ENCODE results near the gene BTBD9. TPM values are rescaled to one million over a fixed set of nuclear protein-coding genes. Genes with fewer than 3 reads are reported as not detected.

The BTBD9 gene
- total and polyA plus RNA-seq, 2 donors (not counting 3 experiments of a cell fraction or from before 2014, with no cell fraction given) = 4.9 to 15.0 TPM

DNA sequence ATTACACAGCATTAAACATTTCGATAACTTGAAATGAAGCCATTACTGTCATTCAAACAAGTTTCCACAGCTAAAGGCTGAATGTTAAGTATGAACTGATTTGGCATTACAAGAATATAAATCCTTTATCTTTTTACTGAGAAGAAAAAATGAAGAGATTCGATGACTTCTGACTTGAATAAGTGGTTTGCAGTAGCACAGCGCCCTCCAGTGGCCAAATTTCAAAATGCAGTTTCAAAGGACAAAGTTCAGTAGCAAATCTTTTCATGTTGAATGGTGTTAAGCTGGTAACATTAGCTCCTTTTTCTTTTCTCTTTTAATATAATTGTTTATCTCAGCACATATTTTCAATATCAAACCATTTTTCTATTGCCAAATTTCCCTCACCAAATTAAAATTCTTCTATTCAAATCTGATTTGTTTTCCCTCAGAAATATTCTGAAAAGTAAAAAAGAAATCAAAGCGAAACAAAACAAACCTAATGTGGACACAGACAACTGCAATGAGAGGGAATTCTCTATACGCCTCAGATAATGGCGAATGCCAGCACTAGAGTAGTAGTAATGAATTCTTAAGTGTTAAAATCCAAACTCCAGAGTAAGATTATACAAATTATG is 145.7 kb downstream of the BTBD9 start:
- Histone ChIP-seq H3K4me1 (ENCODE audit: control insufficient read depth, extremely low read depth, insufficient read depth, low read length) (no peaks in the 10 kb centered on the region), H4K20me1 (replicated peaks; ENCODE audit: control insufficient read depth, extremely low read depth, insufficient read depth, low read length) (no peaks in the 10 kb centered on the region), H3K9ac (replicated peaks; ENCODE audit: extremely low read depth, insufficient read depth, low read length) (no peak overlapping the region), H3K9me3 (replicated peaks; ENCODE audit: control insufficient read depth, insufficient read depth, low read length) (no peaks in the 10 kb centered on the region), H3K27me3 (ENCODE audit: control insufficient read depth in 2 of 2, insufficient read depth in 2 of 2, low read length in 2 of 2) (no peaks in the 10 kb centered on the region), H3K9me1 (replicated peaks; ENCODE audit: control insufficient read depth, extremely low read depth, insufficient read depth, low read length) (no peaks in the 10 kb centered on the region), H3K27ac (ENCODE audit: insufficient read depth, low read depth, low read length) (no peak overlapping the region), H3K4me3 (replicated peaks in 1 of 3; ENCODE audit: insufficient read depth in 1 of 3, low read depth in 1 of 3, low read length in 3 of 3) (no peak overlapping the region), H3K36me3 (ENCODE audit: control insufficient read depth in 2 of 2, extremely low read depth in 1 of 2, insufficient read depth in 2 of 2, low read length in 2 of 2) (no peaks in the 10 kb centered on the region), H3K79me2 (ENCODE audit: control insufficient read depth, insufficient read depth, low read length) (no peaks in the 10 kb centered on the region), H3K4me2 (ENCODE audit: insufficient read depth, low read length) (no peak overlapping the region), H2AFZ (ENCODE audit: low read depth, low read length) (no peak overlapping the region)
- FAIRE-seq (peak; percentile 94), DNase-seq (ENCODE audit: low read depth, low spot score) (peak; percentile 87)
- dilution Hi-C loops (cut with MboI; ENCODE audit: extremely low pct_ligation_motif_present, low sequenced_read_pairs) (no loop called here), intact Hi-C loops (cut with micrococcal nuclease) (loop anchor here (1.0 to 5.0 kb wide), 8 partner anchors 77 to 796 kb away; no protein-coding TSS in a partner anchor)
- ChIA-PET CTCF (interaction anchor here (0.6 to 4.6 kb wide), 113 partner anchors 9 to 1028 kb away, joined by 3 to 91 read pairs (median 4); partner anchors contain the start of gene MDGA1), POLR2A (no interaction called here)
- BruUV-seq (replicated peaks) = no TSS peak
- TF ChIP-seq MAX (IDR thresholded peaks at IDR 0.05; ENCODE audit: insufficient read depth, insufficient read length) (no peak), POLR2A (IDR thresholded peaks at IDR 0.05; ENCODE audit: low read depth, low read length) (no peak), CTCF (IDR thresholded peaks at IDR 0.05; ENCODE audit: extremely low read depth in 1 of 2, insufficient read depth in 1 of 2, low read depth in 1 of 2, low read length in 2 of 2) (peak; percentile 56 to 59), MYC (IDR thresholded peaks at IDR 0.05; ENCODE audit: low read depth, low read length) (no peak)

DNA sequence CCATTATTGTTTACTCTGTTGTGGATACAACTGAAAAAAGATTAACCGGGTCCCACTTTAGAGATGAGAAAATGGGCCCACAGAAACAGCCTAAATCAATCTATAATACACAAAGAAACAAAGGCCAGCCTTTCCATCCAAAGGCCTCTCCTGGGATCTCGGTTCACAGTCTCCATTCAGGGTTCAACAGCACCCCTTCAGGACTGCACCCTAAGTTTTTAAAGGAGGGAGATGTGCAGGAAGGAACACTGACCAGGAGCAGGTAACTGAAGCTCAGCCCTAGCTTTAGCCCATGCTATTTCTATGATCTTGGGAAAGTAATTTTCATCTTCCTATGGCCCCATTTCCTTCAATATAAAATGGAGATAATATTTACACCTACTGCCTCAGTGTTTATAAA is 147.7 kb downstream of the BTBD9 start:
- no peak overlapping the region for H2AFZ ChIP-seq (ENCODE audit: low read depth, low read length)
- H3K27ac ChIP-seq (ENCODE audit: insufficient read depth, low read depth, low read length) = no peak overlapping the region
- TF ChIP-seq EZH2 (IDR thresholded peaks at IDR 0.05; ENCODE audit: borderline replicate concordance, low read depth, low read length, severe bottlenecking) (no peak), MAX (IDR thresholded peaks at IDR 0.05; ENCODE audit: insufficient read depth, insufficient read length) (no peak), MYC (IDR thresholded peaks at IDR 0.05; ENCODE audit: low read depth, low read length) (no peak), GATA2 (IDR thresholded peaks at IDR 0.05; ENCODE audit: insufficient read depth, insufficient read length, low read depth, low read length) (no peak), CTCF (IDR thresholded peaks at IDR 0.05; ENCODE audit: extremely low read depth in 1 of 2, insufficient read depth in 1 of 2, low read depth in 1 of 2, low read length in 2 of 2) (no peak), POLR2A (IDR thresholded peaks at IDR 0.05; ENCODE audit: low read depth, low read length) (no peak), POLR2AphosphoS5 (IDR thresholded peaks at IDR 0.05; ENCODE audit: insufficient read depth, low read depth, low read length) (no peak), FOS (IDR thresholded peaks at IDR 0.05; ENCODE audit: borderline replicate concordance, insufficient read depth, low read length) (no peak), JUN (IDR thresholded peaks at IDR 0.05; ENCODE audit: borderline replicate concordance, insufficient read depth, insufficient read length, low read depth) (no peak)
- no peaks in the 10 kb centered on the region for H4K20me1 ChIP-seq (replicated peaks; ENCODE audit: control insufficient read depth, extremely low read depth, insufficient read depth, low read length)
- H3K79me2 ChIP-seq (ENCODE audit: control insufficient read depth, insufficient read depth, low read length) = no peaks in the 10 kb centered on the region
- dilution Hi-C loops (cut with MboI; ENCODE audit: extremely low pct_ligation_motif_present, low sequenced_read_pairs) = no loop called here
- H3K9me3 ChIP-seq (replicated peaks; ENCODE audit: control insufficient read depth, insufficient read depth, low read length) = no peaks in the 10 kb centered on the region
- FAIRE-seq (no peak), DNase-seq (ENCODE audit: low read depth, low spot score) (no peak)
- no peaks in the 10 kb centered on the region for H3K36me3 ChIP-seq (ENCODE audit: control insufficient read depth in 2 of 2, extremely low read depth in 1 of 2, insufficient read depth in 2 of 2, low read length in 2 of 2)
- intact Hi-C loops (cut with micrococcal nuclease) = loop anchor here (5.0 kb wide), 1 partner anchor 315 kb away; no protein-coding TSS in a partner anchor
- no peaks in the 10 kb centered on the region for H3K4me1 ChIP-seq (ENCODE audit: control insufficient read depth, extremely low read depth, insufficient read depth, low read length)
- H3K4me3 ChIP-seq (replicated peaks in 1 of 3; ENCODE audit: insufficient read depth in 1 of 3, low read depth in 1 of 3, low read length in 3 of 3) = no peak overlapping the region
- POLR2A ChIA-PET = no interaction called here
- H3K4me2 ChIP-seq (ENCODE audit: insufficient read depth, low read length) = no peak overlapping the region
- no TSS peak for BruUV-seq (replicated peaks)
- no peaks in the 10 kb centered on the region for H3K27me3 ChIP-seq (ENCODE audit: control insufficient read depth in 2 of 2, insufficient read depth in 2 of 2, low read length in 2 of 2)
- no peaks in the 10 kb centered on the region for H3K9me1 ChIP-seq (replicated peaks; ENCODE audit: control insufficient read depth, extremely low read depth, insufficient read depth, low read length)
- no peak overlapping the region for H3K9ac ChIP-seq (replicated peaks; ENCODE audit: extremely low read depth, insufficient read depth, low read length)
- CTCF ChIA-PET = interaction anchor here (0.8 to 4.6 kb wide), 4 partner anchors 9 to 458 kb away, joined by 3 to 91 read pairs (median 4); no protein-coding TSS in a partner anchor

All from endothelial cell of umbilical vein (primary cell).